Left ventricle myocardium inferior (tissue), 1 donor: ENCODE data around the gene PDE3B. TPM values are rescaled to one million over a fixed set of nuclear protein-coding genes. Genes with fewer than 3 reads are reported as not detected.
A peak's percentile ranks its signal among the peaks of the same experiment; 100 is the strongest.
"Not testable (repeated sequence)": the region's sequence is repeated elsewhere in the genome, so short reads cannot be mapped to it uniquely, and the experiment has no call there.

Experiments used
- DNase-seq: peaks from one replicate; pipeline ENCODE4 v3.0.0-alpha.2; 2020
- H3K27ac ChIP-seq: fragments of 200-600 bp; replicated peaks from 2 replicates; pipeline ENCODE4 v1.8.0; 2021
- H3K27me3 ChIP-seq: fragments of 200-600 bp; 2 replicates; pipeline ENCODE4 v1.8.0; 2021; ENCODE audit warnings: low read depth
- H3K36me3 ChIP-seq: fragments of 200-600 bp; 2 replicates; pipeline ENCODE4 v1.8.0; 2021
- H3K4me1 ChIP-seq: fragments of 200-600 bp; 2 replicates; pipeline ENCODE4 v1.8.0; 2021
- H3K4me3 ChIP-seq: fragments of 200-600 bp; 2 replicates; pipeline ENCODE4 v1.8.0; 2021; ENCODE audit warnings: mild to moderate bottlenecking, moderate library complexity
- H3K9me3 ChIP-seq: fragments of 200-600 bp; replicated peaks from 2 replicates; pipeline ENCODE4 v1.8.0; 2021
- intact Hi-C: fragments of 100-400 bp; cut with micrococcal nuclease; formaldehyde crosslinking; loops from one replicate; pipeline ENCODE4 v1.11.0; 2022
- total RNA-seq: library from RNA; stranded (reverse); fragmentation: NEBNext Ultra II Directional; extraction: Animal tissue kit (Norgen Biotek cat#: 25700); gene quantifications from one replicate; pipeline ENCODE4 v1.2.1, GENCODE V29; 2021
- TF ChIP-seq, protein P1 (sequence below): fragments of 200-600 bp; IDR thresholded peaks from 2 replicates; pipeline ENCODE4 v1.8.0; 2021; ENCODE audit warnings: antibody characterized with exemption, mild to moderate bottlenecking, borderline replicate concordance
- donor health status: DM: no; HTN: yes; CAD: no; lungs with severe emphysema.

The PDE3B gene
- total RNA-seq, 1 donor from 2014 or later, result 5.9 TPM

DNA sequence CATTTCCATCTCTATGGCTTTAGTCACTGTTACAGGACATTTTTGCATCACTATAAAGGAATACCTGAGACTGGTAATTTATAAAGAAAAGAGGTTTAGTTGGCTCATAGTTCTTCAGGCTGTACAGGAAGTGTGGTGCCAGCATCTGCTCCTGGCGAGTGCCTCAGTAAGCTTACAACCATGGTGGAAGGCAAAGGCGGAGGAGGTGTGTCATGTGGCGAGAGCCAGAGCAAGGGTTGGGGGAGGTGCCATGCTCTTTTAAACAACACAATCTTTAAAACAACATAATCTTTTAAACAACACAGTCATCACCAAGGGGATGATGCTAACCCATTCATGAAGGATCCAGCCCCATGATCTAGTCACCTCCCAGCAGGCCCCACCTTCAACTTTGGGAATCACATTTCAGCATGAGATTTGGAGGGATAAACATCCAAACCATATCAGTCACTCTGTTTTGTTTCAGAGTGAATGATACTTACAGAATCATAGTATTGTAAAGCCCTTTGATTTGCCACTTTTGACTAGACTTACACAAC lies 103.3 kb downstream of the PDE3B start:
- Histone ChIP-seq H3K4me3 (no peak overlapping the region), H3K36me3 (no peaks in the 10 kb centered on the region), H3K27ac (no peak overlapping the region), H3K27me3 (no peaks in the 10 kb centered on the region), H3K9me3 (no peaks in the 10 kb centered on the region), H3K4me1 (no peaks in the 10 kb centered on the region)
- no peak for DNase-seq
- intact Hi-C loops, result no loop called here
- TF ChIP-seq, protein P1, sequence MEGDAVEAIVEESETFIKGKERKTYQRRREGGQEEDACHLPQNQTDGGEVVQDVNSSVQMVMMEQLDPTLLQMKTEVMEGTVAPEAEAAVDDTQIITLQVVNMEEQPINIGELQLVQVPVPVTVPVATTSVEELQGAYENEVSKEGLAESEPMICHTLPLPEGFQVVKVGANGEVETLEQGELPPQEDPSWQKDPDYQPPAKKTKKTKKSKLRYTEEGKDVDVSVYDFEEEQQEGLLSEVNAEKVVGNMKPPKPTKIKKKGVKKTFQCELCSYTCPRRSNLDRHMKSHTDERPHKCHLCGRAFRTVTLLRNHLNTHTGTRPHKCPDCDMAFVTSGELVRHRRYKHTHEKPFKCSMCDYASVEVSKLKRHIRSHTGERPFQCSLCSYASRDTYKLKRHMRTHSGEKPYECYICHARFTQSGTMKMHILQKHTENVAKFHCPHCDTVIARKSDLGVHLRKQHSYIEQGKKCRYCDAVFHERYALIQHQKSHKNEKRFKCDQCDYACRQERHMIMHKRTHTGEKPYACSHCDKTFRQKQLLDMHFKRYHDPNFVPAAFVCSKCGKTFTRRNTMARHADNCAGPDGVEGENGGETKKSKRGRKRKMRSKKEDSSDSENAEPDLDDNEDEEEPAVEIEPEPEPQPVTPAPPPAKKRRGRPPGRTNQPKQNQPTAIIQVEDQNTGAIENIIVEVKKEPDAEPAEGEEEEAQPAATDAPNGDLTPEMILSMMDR, result no peak

DNA sequence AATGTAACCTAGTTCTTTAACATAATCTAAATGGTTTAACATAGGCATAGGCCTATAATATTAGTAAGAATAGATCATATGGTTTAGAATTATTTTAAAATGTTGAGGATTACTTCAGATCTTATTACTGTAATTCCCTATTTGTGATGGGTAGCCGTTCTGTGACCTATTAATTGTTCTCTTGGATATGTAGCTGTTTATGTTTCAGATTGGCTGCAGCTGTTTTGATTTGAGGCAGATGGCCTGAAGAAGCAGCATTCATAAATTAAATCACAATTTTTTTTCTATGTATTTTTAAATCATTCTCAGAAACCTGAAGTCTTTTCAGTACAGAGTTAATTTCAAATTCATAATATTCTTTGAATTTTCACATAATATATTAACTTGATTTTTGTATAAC lies 104.5 kb downstream of the PDE3B start:
- no peak for DNase-seq
- TF ChIP-seq, protein P1, result no peak
- no peaks in the 10 kb centered on the region for H3K9me3 ChIP-seq
- H3K4me1 ChIP-seq, result no peaks in the 10 kb centered on the region
- intact Hi-C loops, result no loop called here
- no peaks in the 10 kb centered on the region for H3K27me3 ChIP-seq
- no peak overlapping the region for H3K27ac ChIP-seq
- no peaks in the 10 kb centered on the region for H3K36me3 ChIP-seq
- no peak overlapping the region for H3K4me3 ChIP-seq

DNA sequence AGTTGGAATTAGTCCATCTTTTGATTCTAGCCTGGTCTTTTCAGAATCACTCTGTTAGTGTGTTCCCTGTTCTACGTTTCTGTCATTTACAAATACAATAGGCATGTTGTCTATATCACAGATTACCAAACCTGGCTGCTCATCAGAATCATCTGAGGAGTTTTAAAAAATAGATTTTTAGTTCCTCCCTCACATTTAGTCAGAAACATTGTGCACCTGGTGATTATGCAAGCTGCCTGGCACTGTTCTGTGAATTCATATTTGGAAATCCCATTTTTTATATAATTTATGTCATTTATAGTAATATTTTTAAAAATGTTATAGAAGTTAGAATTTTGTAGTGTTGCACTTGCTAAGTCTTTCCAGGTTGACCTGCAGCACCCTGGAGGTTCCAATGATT lies 107.3 kb downstream of the PDE3B start:
- no peaks in the 10 kb centered on the region for H3K36me3 ChIP-seq
- H3K27me3 ChIP-seq, result no peaks in the 10 kb centered on the region
- TF ChIP-seq, protein P1, result no peak
- H3K4me3 ChIP-seq, result no peak overlapping the region
- no peak overlapping the region for H3K27ac ChIP-seq
- no peaks in the 10 kb centered on the region for H3K4me1 ChIP-seq
- no peaks in the 10 kb centered on the region for H3K9me3 ChIP-seq
- intact Hi-C loops, result no loop called here
- DNase-seq, result no peak

DNA sequence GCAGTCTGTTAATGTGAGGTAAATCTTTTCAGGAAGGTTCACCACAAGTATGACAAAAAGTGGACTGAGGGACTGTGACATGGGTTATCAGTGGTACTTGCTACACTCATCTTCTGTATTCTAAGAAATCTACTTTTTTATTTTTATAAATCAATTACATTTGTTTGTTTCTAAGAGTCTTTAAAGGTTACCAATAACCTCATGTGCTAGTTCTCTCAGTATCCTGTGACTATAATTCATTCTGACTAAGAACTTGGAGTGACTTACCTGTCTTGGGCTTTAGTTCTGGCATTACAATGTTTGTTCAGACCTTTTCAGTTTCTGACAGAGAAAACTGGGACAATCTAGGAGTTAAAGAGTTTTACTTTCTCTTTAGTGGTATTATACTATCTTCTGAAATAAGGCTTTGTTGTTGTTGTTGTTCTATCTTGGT lies 108.4 kb downstream of the PDE3B start:
- H3K4me1 ChIP-seq, result no peaks in the 10 kb centered on the region
- intact Hi-C loops, result no loop called here
- no peaks in the 10 kb centered on the region for H3K9me3 ChIP-seq
- H3K36me3 ChIP-seq, result no peaks in the 10 kb centered on the region
- DNase-seq, result no peak
- no peaks in the 10 kb centered on the region for H3K27me3 ChIP-seq
- no peak overlapping the region for H3K4me3 ChIP-seq
- TF ChIP-seq, protein P1, result no peak
- H3K27ac ChIP-seq, result no peak overlapping the region

DNA sequence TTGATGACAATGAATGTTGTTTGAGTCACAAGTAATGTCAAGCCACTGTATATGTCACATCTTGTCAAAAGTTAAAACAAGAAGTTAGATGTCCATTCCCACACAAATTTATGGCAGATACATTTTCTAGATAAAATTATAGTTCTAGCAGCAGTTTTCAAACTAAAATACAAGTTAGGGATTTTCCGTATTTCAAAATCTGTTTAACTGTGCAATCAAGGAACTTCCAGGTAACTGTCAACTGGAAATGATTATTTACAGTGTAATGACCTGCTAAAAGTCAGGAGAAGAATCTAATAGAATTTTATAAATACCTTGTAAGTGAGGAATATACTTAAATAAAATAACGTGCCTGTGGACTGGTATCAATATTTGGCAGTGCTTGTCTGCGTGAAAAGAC lies 111.5 kb downstream of the PDE3B start:
- Histone ChIP-seq H3K27ac (no peak overlapping the region), H3K4me1 (no peaks in the 10 kb centered on the region), H3K9me3 (no peaks in the 10 kb centered on the region), H3K36me3 (no peaks in the 10 kb centered on the region), H3K27me3 (no peaks in the 10 kb centered on the region), H3K4me3 (no peak overlapping the region)
- no peak for DNase-seq
- TF ChIP-seq, protein P1, result no peak
- intact Hi-C loops, result no loop called here

DNA sequence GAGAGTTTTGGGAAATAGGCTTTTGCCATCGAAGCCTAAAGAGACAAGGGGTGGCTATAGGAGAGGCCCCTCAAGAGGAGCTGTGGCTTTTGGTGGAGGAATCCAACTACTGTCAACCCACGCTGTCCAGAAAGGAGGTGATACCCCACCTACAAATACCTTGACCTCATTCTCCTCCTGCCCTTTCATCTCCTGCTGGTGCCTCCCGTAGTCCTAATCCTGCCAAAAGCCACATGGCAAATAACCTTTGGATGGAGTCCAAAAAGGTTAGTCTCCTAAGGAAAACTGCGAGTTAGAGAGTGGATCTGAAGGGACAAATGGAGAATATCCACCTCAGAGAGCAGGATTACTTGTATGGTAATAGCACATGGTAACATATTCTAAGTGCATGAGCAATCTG lies 112.7 kb downstream of the PDE3B start:
- H3K27ac ChIP-seq, result no peak overlapping the region
- no peaks in the 10 kb centered on the region for H3K27me3 ChIP-seq
- DNase-seq, result no peak
- H3K4me1 ChIP-seq, result no peaks in the 10 kb centered on the region
- H3K4me3 ChIP-seq, result no peak overlapping the region
- TF ChIP-seq, protein P1, result no peak
- intact Hi-C loops, result no loop called here
- H3K36me3 ChIP-seq, result no peaks in the 10 kb centered on the region
- H3K9me3 ChIP-seq, result no peaks in the 10 kb centered on the region

DNA sequence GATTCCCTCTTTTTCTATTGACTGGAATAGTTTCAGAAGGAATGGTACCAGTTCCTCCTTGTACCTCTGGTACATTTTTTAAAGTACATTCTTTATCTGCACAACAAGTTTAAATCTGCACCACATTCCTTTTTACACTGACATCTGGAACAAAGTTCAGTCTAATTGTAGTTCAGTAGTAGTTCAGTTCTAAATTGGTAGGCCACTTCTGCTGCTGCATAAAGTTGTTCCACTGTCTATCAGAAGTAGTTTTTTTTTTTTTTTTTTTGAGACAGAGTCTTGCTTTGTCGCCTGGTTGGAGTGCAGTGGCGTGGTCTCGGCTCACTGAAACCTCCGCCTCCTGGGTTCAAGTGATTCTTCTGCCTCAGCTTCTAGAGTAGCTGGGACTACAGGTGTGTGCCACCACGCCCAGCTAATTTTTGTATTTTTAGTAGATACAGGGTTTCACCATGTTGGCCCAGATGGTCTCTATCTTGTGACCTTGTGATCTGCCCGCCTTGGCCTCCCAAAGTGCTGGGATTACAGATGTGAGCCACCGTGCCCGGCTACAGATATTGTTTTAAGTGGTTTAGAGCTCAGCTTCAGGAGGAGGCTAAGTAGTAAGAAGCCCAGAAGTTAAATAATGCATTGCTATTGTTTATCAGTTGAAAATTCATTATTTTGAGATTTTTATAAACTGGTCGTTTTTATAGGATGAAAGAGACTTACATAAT lies 115.9 kb downstream of the PDE3B start:
- peak overlapping the region; percentile 28 for H3K4me3 ChIP-seq
- H3K36me3 ChIP-seq, H3K27me3 ChIP-seq, H3K4me1 ChIP-seq, H3K9me3 ChIP-seq, DNase-seq, intact Hi-C loops: not testable (repeated sequence)
- peak overlapping the region; percentile 47 for H3K27ac ChIP-seq
